ENCODE data around the gene TSC1.

Gene TSC1

GRCh38 chr9:132908635-132909034 is 35.8 kb downstream of the TSC1 start:
- ATAC-seq (ENCODE audit: insufficient read depth, low read depth) (no peak), DNase-seq (no peak)
- no peaks in the 10 kb centered on the region for H3K27me3 ChIP-seq (ENCODE audit: insufficient read depth, low read length, poor library complexity)

GRCh38 chr9:132905726-132906125 is 38.7 kb downstream of the TSC1 start:
- Histone ChIP-seq H3K27me3 (ENCODE audit: insufficient read depth, low read length, poor library complexity) (no peaks in the 10 kb centered on the region), H3K4me2 (ENCODE audit: insufficient read depth, low read length) (no peak overlapping the region), H3K9me3 (ENCODE audit: insufficient read depth, low read length, severe bottlenecking) (no peaks in the 10 kb centered on the region), H2AFZ (ENCODE audit: low read depth, low read length) (no peak overlapping the region), H3K4me1 (ENCODE audit: insufficient read depth, low read length) (peaks cover 8% of the 10 kb centered on the region), H3K79me2 (ENCODE audit: insufficient read depth, low read length) (no peaks in the 10 kb centered on the region), H3K9ac (ENCODE audit: low read depth, low read length) (no peak overlapping the region), H4K20me1 (ENCODE audit: insufficient read depth, low read length) (no peaks in the 10 kb centered on the region), H3K4me3 (ENCODE audit: low read depth in 1 of 2, low read length in 2 of 2) (no peak overlapping the region), H3K27ac (ENCODE audit: low read length) (no peak overlapping the region), H3K36me3 (ENCODE audit: insufficient read depth, low read length) (peaks cover 60% of the 10 kb centered on the region)
- TF ChIP-seq CTCF (IDR thresholded peaks at IDR 0.05; ENCODE audit: borderline replicate concordance, extremely low read depth, low read length, poor library complexity, severe bottlenecking) = no peak
- no peak for TF ChIP-seq EZH2 (IDR thresholded peaks at IDR 0.05; ENCODE audit: borderline replicate concordance, low read depth, low read length, severe bottlenecking)
- ATAC-seq (ENCODE audit: insufficient read depth, low read depth) = no peak
- DNase-seq = no peak

More at GRCh38 chr9:132908635-132909034, 35.8 kb downstream of the TSC1 start:
- H3K36me3 ChIP-seq (ENCODE audit: insufficient read depth, low read length) = peaks cover 54% of the 10 kb centered on the region
- no peaks in the 10 kb centered on the region for H3K9me3 ChIP-seq (ENCODE audit: insufficient read depth, low read length, severe bottlenecking)
- TF ChIP-seq EZH2 (IDR thresholded peaks at IDR 0.05; ENCODE audit: borderline replicate concordance, low read depth, low read length, severe bottlenecking) (no peak), CTCF (IDR thresholded peaks at IDR 0.05; ENCODE audit: borderline replicate concordance, extremely low read depth, low read length, poor library complexity, severe bottlenecking) (no peak)
- no peak overlapping the region for H3K9ac ChIP-seq (ENCODE audit: low read depth, low read length)
- no peaks in the 10 kb centered on the region for H3K4me1 ChIP-seq (ENCODE audit: insufficient read depth, low read length)
- H3K79me2 ChIP-seq (ENCODE audit: insufficient read depth, low read length) = no peaks in the 10 kb centered on the region
- no peaks in the 10 kb centered on the region for H4K20me1 ChIP-seq (ENCODE audit: insufficient read depth, low read length)
- H3K4me3 ChIP-seq (ENCODE audit: low read depth in 1 of 2, low read length in 2 of 2) = no peak overlapping the region
- no peak overlapping the region for H3K4me2 ChIP-seq (ENCODE audit: insufficient read depth, low read length)
- no peak overlapping the region for H2AFZ ChIP-seq (ENCODE audit: low read depth, low read length)
- no peak overlapping the region for H3K27ac ChIP-seq (ENCODE audit: low read length)

- TF ChIP-seq EZH2 (IDR thresholded peaks at IDR 0.05; ENCODE audit: borderline replicate concordance, low read depth, low read length, severe bottlenecking) (no peak), CTCF (IDR thresholded peaks at IDR 0.05; ENCODE audit: borderline replicate concordance, extremely low read depth, low read length, poor library complexity, severe bottlenecking) (no peak)
- H3K4me1 ChIP-seq (ENCODE audit: insufficient read depth, low read length) = peaks cover 8% of the 10 kb centered on the region
- no peaks in the 10 kb centered on the region for H3K27me3 ChIP-seq (ENCODE audit: insufficient read depth, low read length, poor library complexity)
- no peak overlapping the region for H3K4me3 ChIP-seq (ENCODE audit: low read depth in 1 of 2, low read length in 2 of 2)
- H2AFZ ChIP-seq (ENCODE audit: low read depth, low read length) = no peak overlapping the region
- no peak for DNase-seq
- no peaks in the 10 kb centered on the region for H3K9me3 ChIP-seq (ENCODE audit: insufficient read depth, low read length, severe bottlenecking)
- H4K20me1 ChIP-seq (ENCODE audit: insufficient read depth, low read length) = no peaks in the 10 kb centered on the region
- H3K4me2 ChIP-seq (ENCODE audit: insufficient read depth, low read length) = no peak overlapping the region
- no peak for ATAC-seq (ENCODE audit: insufficient read depth, low read depth)
- no peak overlapping the region for H3K27ac ChIP-seq (ENCODE audit: low read length)
- H3K36me3 ChIP-seq (ENCODE audit: insufficient read depth, low read length) = peaks cover 61% of the 10 kb centered on the region
- H3K9ac ChIP-seq (ENCODE audit: low read depth, low read length) = no peak overlapping the region
- no peaks in the 10 kb centered on the region for H3K79me2 ChIP-seq (ENCODE audit: insufficient read depth, low read length)
Measured at GRCh38 chr9:132903574-132904492, 40.6 kb downstream of the TSC1 start.

All from DND-41 (cell line).